MM.1S (cell line): ENCODE measurements around the gene SHMT1.
"Not testable (repeated sequence)": the region's sequence is repeated elsewhere in the genome, so short reads cannot be mapped to it uniquely, and the experiment has no call there.

Experiments used
- DNase-seq: peaks from one replicate; pipeline ENCODE4 v3.0.0-alpha.2; 2015
- H2AFZ ChIP-seq: fragments of 300-600 bp; sonication (generic); 2 replicates; pipeline ENCODE4 v1.6.0; 2016; ENCODE audit warnings: antibody characterized with exemption, low read length
- H3F3A ChIP-seq: fragments of 300-600 bp; sonication (generic); 2 replicates; pipeline ENCODE4 v1.6.1; 2016; ENCODE audit warnings: mild to moderate bottlenecking, antibody characterized with exemption, low read length, moderate library complexity, mixed read lengths; ENCODE audit not compliant: insufficient read depth
- H3K27ac ChIP-seq: fragments of 300-600 bp; sonication (generic); 2 replicates; pipeline ENCODE4 v1.5.1; 2016; ENCODE audit warnings: mild to moderate bottlenecking, low read length
- H3K27me3 ChIP-seq: fragments of 300-600 bp; sonication (generic); replicated peaks from 2 replicates; pipeline ENCODE4 v1.6.0; 2016; ENCODE audit warnings: low read length; ENCODE audit not compliant: insufficient read depth
- H3K36me3 ChIP-seq: fragments of 300-600 bp; sonication (generic); replicated peaks from 2 replicates; pipeline ENCODE4 v1.6.1; 2016; ENCODE audit warnings: mild to moderate bottlenecking, low read length, mixed read lengths; ENCODE audit not compliant: insufficient read depth
- H3K4me1 ChIP-seq: fragments of 300-600 bp; sonication (generic); 2 replicates; pipeline ENCODE4 v1.6.1; 2016; ENCODE audit warnings: low read length, mixed read lengths
- H3K4me2 ChIP-seq: fragments of 300-600 bp; sonication (generic); 2 replicates; pipeline ENCODE4 v1.6.0; 2016; ENCODE audit warnings: low read depth, low read length
- H3K4me3 ChIP-seq: fragments of 300-600 bp; sonication (generic); 2 replicates; pipeline ENCODE4 v1.5.1; 2016; ENCODE audit warnings: low read length, mixed read lengths
- H3K79me2 ChIP-seq: fragments of 300-600 bp; sonication (generic); 2 replicates; pipeline ENCODE4 v1.6.1; 2016; ENCODE audit warnings: mixed run types, low read length, mixed read lengths
- H3K9ac ChIP-seq: fragments of 300-600 bp; sonication (generic); 2 replicates; pipeline ENCODE4 v1.6.1; 2016; ENCODE audit warnings: low read length, mixed read lengths
- H3K9me2 ChIP-seq: fragments of 300-600 bp; sonication (generic); replicated peaks from 2 replicates; pipeline ENCODE4 v1.6.1; 2016; ENCODE audit warnings: mild to moderate bottlenecking, low read length, mixed read lengths; ENCODE audit not compliant: insufficient read depth
- H3K9me3 ChIP-seq: fragments of 300-600 bp; sonication (generic); replicated peaks from 2 replicates; pipeline ENCODE4 v1.6.1; 2016; ENCODE audit warnings: mild to moderate bottlenecking, low read length, mixed read lengths; ENCODE audit not compliant: insufficient read depth
- H4K20me1 ChIP-seq: fragments of 300-600 bp; sonication (generic); 2 replicates; pipeline ENCODE4 v1.6.1; 2016; ENCODE audit warnings: mild to moderate bottlenecking, low read length, moderate library complexity, mixed read lengths; ENCODE audit not compliant: insufficient read depth
- CTCF ChIP-seq: fragments of 300-600 bp; sonication (generic); IDR thresholded peaks from 2 replicates; pipeline ENCODE4 v1.5.1; 2016; ENCODE audit warnings: antibody characterized with exemption, low read length, mixed read lengths
- EZH2 ChIP-seq: fragments of 300-600 bp; sonication (generic); optimal IDR thresholded peaks from 2 replicates; pipeline ENCODE3; 2017; ENCODE audit warnings: low read depth, mild to moderate bottlenecking, antibody characterized with exemption, low read length, mixed read lengths
- EZH2phosphoT487 ChIP-seq: fragments of 300-600 bp; sonication (generic); IDR thresholded peaks from 2 replicates; pipeline ENCODE4 v1.6.1; 2018; ENCODE audit warnings: antibody characterized with exemption, low read length

Gene SHMT1

GRCh38 chr17:18380471-18381157 lies 17.3 kb upstream of the SHMT1 start:
- no peak for DNase-seq
- no peaks in the 10 kb centered on the region for H3K4me1 ChIP-seq
- peaks cover 7% of the 10 kb centered on the region; the same call in 1 of the 2 replicates for H3K27me3 ChIP-seq
- H3K4me3 ChIP-seq, result no peak overlapping the region
- no peaks in the 10 kb centered on the region for H3F3A ChIP-seq
- H3K27ac ChIP-seq, result no peak overlapping the region
- no peaks in the 10 kb centered on the region for H4K20me1 ChIP-seq
- no peak overlapping the region for H3K9ac ChIP-seq
- TF ChIP-seq EZH2 (no peak), EZH2phosphoT487 (no peak), CTCF (no peak)
- H3K9me3 ChIP-seq, result no peaks in the 10 kb centered on the region
- no peaks in the 10 kb centered on the region for H3K9me2 ChIP-seq
- H3K36me3 ChIP-seq, result no peaks in the 10 kb centered on the region
- H3K79me2 ChIP-seq, result no peaks in the 10 kb centered on the region
- H3K4me2 ChIP-seq, result no peak overlapping the region
- no peak overlapping the region for H2AFZ ChIP-seq

- no peak overlapping the region for H3K9ac ChIP-seq
- no peaks in the 10 kb centered on the region for H3K36me3 ChIP-seq
- H2AFZ ChIP-seq, result no peak overlapping the region
- H3K9me3 ChIP-seq, result no peaks in the 10 kb centered on the region
- no peaks in the 10 kb centered on the region for H4K20me1 ChIP-seq
- no peaks in the 10 kb centered on the region for H3K9me2 ChIP-seq
- no peak for TF ChIP-seq EZH2
- TF ChIP-seq CTCF, result no peak
- no peak for TF ChIP-seq EZH2phosphoT487
- H3K4me1 ChIP-seq, result no peaks in the 10 kb centered on the region
- no peak overlapping the region for H3K4me3 ChIP-seq
- no peak overlapping the region for H3K27ac ChIP-seq
- H3K27me3 ChIP-seq, result peaks cover 7% of the 10 kb centered on the region; the same call in 1 of the 2 replicates
- no peak overlapping the region for H3K4me2 ChIP-seq
- no peaks in the 10 kb centered on the region for H3F3A ChIP-seq
- no peaks in the 10 kb centered on the region for H3K79me2 ChIP-seq
- DNase-seq, result no peak
These were observed 16.1 kb upstream of the SHMT1 start for GRCh38 chr17:18379246-18380146.

DNA sequence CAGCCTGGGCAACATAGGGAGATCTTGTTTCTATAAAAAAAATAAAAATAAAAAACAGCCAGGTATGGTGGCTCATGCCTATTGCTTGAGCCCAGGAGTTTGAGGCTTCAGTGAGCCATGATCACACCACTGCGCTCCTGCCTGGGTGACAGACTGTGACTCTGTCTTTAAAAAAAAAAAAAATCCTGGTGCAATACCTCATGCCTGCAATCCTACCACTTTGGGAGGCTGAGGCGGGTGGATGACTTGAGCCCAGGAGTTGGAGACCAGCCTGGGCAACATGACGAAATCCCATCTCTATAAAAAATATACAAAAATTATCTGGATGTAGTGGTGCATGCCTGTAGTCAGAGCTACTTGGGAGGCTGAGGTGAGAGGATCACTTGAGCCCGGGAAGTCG lies 15.3 kb upstream of the SHMT1 start:
- H3K4me2 ChIP-seq, H2AFZ ChIP-seq, DNase-seq, H3K9me3 ChIP-seq, H3K27me3 ChIP-seq, H3K36me3 ChIP-seq, H3K79me2 ChIP-seq, H3F3A ChIP-seq, H3K4me1 ChIP-seq, H4K20me1 ChIP-seq, H3K9me2 ChIP-seq, H3K9ac ChIP-seq, H3K4me3 ChIP-seq, H3K27ac ChIP-seq: not testable (repeated sequence)

DNA sequence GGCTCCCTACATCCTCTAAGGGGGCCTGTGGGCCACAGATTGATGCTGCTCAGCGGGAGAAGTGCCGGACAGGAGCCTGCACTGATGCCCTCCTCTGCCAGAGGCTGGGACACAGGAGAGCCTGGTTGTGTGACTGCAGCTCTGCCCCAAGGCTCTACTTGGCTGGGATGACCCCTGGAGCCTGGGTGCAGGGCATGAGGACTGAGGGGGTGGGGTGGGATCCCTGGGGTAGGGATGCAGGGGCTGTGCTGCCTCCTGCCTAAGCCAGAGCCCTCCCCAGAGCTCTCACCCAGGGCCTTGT lies 14.8 kb upstream of the SHMT1 start:
- peaks cover 7% of the 10 kb centered on the region; the same call in 1 of the 2 replicates for H3K27me3 ChIP-seq
- no peak overlapping the region for H2AFZ ChIP-seq
- H3K27ac ChIP-seq, result no peak overlapping the region
- H3K4me2 ChIP-seq, result no peak overlapping the region
- H4K20me1 ChIP-seq, result no peaks in the 10 kb centered on the region
- DNase-seq, result no peak
- no peaks in the 10 kb centered on the region for H3K79me2 ChIP-seq
- no peaks in the 10 kb centered on the region for H3K4me1 ChIP-seq
- H3K9ac ChIP-seq, result no peak overlapping the region
- no peak for TF ChIP-seq EZH2
- no peak for TF ChIP-seq EZH2phosphoT487
- no peak for TF ChIP-seq CTCF
- H3K9me3 ChIP-seq, result no peaks in the 10 kb centered on the region
- no peaks in the 10 kb centered on the region for H3K36me3 ChIP-seq
- H3F3A ChIP-seq, result no peaks in the 10 kb centered on the region
- H3K9me2 ChIP-seq, result no peaks in the 10 kb centered on the region
- H3K4me3 ChIP-seq, result no peak overlapping the region
